22Rv1 (cell line): ENCODE data around the gene PIK3C2B.

ENCODE experiments used
- H3K27ac ChIP-seq: fragments of 450-650 bp; 2 replicates; pipeline ENCODE4 v1.5.1; 2017
- ZFX ChIP-seq: fragments of 450-650 bp; IDR thresholded peaks from 2 replicates; pipeline ENCODE4 v1.6.1; 2017; ENCODE audit warnings: antibody characterized with exemption, borderline replicate concordance
- TF ChIP-seq, protein P1 (sequence below): fragments of 450-650 bp; IDR thresholded peaks from 2 replicates; pipeline ENCODE4 v1.5.1; 2017; ENCODE audit warnings: mild to moderate bottlenecking

Gene PIK3C2B

DNA sequence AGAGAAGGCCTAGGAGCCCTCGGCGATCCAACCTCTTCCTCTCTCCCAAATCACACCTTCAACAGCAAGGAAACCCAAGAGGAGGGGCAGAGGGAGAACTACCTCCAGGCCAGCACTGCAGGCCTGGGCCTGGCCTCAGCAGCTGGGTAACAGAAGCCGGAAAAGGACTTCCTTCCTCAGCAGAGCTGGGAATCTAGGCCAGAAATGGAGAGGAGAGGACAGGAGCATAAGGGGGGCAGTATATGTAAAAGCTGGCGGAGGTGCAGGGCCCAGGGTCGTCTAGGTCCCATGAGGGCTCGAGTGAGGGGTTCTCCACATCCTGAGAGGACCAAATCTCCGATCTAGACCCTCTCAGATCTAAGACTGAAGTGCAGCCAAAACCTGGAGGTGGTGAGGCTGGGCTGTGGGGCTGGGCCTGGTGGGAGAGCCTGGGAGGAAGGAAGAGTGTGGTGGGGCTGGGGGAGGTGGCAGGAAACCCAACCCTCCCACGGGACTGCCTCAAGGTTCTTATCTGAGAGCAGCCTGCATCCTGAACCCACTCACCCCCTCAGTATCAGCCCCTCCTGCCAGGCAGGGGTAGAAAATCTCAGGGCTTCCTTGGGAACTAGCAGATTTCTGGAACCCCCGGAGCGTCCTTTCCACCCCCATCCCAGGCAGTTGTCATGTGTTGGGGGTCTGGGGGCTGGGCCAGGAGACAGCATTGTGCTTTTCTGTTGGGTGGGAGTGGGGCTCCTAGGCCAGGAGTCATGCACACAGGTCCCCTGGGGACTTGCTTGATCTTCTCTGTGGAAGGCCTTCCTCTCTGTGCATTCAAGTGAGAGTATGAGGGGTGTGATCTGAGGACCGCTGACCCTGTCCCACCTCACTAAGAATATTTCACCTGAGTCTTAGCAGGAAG, 33.0 kb downstream of the PIK3C2B start:
- no peak for TF ChIP-seq ZFX
- TF ChIP-seq, protein P1, sequence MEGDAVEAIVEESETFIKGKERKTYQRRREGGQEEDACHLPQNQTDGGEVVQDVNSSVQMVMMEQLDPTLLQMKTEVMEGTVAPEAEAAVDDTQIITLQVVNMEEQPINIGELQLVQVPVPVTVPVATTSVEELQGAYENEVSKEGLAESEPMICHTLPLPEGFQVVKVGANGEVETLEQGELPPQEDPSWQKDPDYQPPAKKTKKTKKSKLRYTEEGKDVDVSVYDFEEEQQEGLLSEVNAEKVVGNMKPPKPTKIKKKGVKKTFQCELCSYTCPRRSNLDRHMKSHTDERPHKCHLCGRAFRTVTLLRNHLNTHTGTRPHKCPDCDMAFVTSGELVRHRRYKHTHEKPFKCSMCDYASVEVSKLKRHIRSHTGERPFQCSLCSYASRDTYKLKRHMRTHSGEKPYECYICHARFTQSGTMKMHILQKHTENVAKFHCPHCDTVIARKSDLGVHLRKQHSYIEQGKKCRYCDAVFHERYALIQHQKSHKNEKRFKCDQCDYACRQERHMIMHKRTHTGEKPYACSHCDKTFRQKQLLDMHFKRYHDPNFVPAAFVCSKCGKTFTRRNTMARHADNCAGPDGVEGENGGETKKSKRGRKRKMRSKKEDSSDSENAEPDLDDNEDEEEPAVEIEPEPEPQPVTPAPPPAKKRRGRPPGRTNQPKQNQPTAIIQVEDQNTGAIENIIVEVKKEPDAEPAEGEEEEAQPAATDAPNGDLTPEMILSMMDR, result no peak
- H3K27ac ChIP-seq, result no peak overlapping the region

DNA sequence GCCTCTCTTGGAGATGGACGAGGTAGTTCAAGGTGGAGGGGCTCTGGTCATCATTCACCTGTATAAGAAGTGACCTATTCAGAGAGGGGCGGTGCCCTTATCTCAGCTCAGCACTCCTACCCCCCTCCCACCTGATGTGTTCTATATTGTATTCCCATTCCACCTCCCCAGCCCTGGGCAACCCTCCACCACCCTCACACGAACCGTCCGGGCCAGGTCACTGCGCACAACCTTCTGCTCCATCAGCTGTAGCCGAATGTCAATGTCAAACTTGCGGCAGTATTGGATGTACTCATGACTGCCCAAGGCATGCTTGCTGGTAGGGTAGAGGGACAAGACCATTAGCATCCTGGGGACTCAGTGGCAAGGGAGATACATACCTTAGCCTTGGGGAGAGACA, 34.3 kb downstream of the PIK3C2B start:
- TF ChIP-seq, protein P1, result no peak
- TF ChIP-seq ZFX, result no peak
- H3K27ac ChIP-seq, result no peak overlapping the region

DNA sequence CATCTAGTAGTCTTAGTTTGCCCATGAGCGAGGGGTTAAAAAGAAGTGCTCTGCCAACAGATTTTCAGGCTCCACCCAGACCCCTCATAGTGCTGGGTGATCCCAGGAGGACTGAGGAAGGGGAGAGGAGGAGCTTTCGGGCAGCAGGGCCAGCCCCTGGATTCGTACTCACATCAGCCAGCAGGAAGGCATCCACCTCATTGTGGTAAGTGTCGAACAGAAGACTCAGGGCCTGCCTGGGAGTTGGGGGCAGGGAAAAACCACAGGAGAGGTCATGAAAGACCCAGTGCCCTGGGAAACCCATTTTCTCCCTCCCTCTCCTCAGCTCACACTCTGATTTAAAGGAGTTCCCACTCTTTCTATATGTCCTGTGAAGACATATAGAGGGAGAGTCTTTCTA, 34.9 kb downstream of the PIK3C2B start:
- no peak for TF ChIP-seq ZFX
- TF ChIP-seq, protein P1, result no peak
- H3K27ac ChIP-seq, result no peak overlapping the region

DNA sequence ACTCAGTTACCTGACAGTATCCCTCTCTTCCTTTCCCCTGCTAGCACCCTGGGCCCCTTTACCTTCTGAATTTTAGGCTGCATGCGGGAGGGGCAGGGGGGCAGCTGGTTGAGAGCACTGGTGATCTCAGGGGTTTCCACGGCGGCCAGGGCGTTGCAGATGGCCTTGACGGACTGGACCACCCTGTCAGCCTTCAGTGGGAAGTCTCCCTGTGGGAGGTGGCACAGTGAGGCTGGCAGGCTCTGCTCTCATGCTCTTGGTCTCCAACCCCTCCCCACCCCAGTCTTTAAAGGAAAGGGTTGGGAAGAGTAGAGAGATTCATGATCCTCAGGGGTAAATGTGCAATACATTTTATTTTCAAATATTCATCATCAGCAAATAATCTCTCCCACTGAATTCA, 36.9 kb downstream of the PIK3C2B start:
- TF ChIP-seq, protein P1, result no peak
- no peak for TF ChIP-seq ZFX
- no peak overlapping the region for H3K27ac ChIP-seq

- TF ChIP-seq, protein P1, result no peak
- no peak for TF ChIP-seq ZFX
- no peak overlapping the region for H3K27ac ChIP-seq
Measured at GRCh38 chr1:204456826-204457442, 37.7 kb downstream of the PIK3C2B start.

DNA sequence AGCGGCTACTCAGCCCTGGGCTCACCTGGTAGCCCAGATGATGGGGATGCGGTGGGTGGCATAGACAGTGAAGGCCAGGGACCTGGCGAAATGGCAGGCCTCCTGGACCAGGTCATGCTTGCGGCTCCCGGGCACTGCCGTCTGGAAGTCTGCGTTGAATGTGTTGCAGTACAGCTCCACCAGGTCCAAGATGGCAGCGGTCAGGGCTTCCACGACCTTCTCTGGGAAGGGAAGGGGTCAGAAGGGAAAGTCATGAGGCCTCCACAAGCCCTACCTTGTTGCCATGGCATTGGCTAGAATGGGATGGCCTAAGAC, 38.8 kb downstream of the PIK3C2B start:
- H3K27ac ChIP-seq, result no peak overlapping the region
- TF ChIP-seq, protein P1, result no peak
- TF ChIP-seq ZFX, result no peak
